Left lung (tissue), 10 donors: ENCODE results near the gene SETD1B. TPM values are rescaled to one million over a fixed set of nuclear protein-coding genes. Genes with fewer than 3 reads are reported as not detected.

ENCODE experiments used
- ATAC-seq: fragments of 200-7000 bp; cut with Tn5 transposase; one replicate; pipeline ENCODE4 v1.9.1; 2020; ENCODE audit warnings: moderate library complexity
- DNase-seq, 4 donors: peaks; one replicate each; pipeline ENCODE4 v3.0.0-alpha.2; 2013 to 2020
- H3K27ac ChIP-seq, 2 donors: fragments of 200-600 bp; sonication (generic) in 1 of 2; one replicate each; pipeline versions ENCODE4 v1.5.0 to v1.8.0; 2020 to 2021
- H3K27me3 ChIP-seq, 2 donors: fragments of 200-600 bp; sonication (generic) in 1 of 2; one replicate each; pipeline versions ENCODE4 v1.5.0 to v1.8.0; 2020 to 2021
- H3K36me3 ChIP-seq, 2 donors: fragments of 200-600 bp; sonication (generic) in 1 of 2; one replicate each; pipeline versions ENCODE4 v1.5.0 to v1.8.0; 2020 to 2021
- H3K4me1 ChIP-seq, 2 donors: fragments of 200-600 bp; one replicate each; pipeline ENCODE4 v1.8.0; 2021
- H3K4me3 ChIP-seq, 2 donors: fragments of 200-600 bp; sonication (generic) in 1 of 2; one replicate each; pipeline versions ENCODE4 v1.5.0 to v1.8.0; 2020 to 2021; ENCODE audit warnings: mild to moderate bottlenecking in 1 of 2
- H3K9me3 ChIP-seq, 2 donors: fragments of 200-600 bp; sonication (generic) in 1 of 2; one replicate each; pipeline versions ENCODE4 v1.5.0 to v1.8.0; 2020 to 2021
- intact Hi-C, 2 donors: fragments of 100-400 bp; cut with DNase I; formaldehyde crosslinking; loops; one replicate each; pipeline versions ENCODE4 v1.11.2 to v1.14.2; 2022
- polyA plus RNA-seq, 6 donors: library from polyadenylated mRNA; unstranded; fragments of 120-200 nt; gene quantifications; one replicate each; pipeline ENCODE4 v1.2.1, GENCODE V29; 2013; ENCODE audit not compliant: insufficient read length in 6 of 6
- total RNA-seq, 2 donors: library from RNA; stranded (reverse); fragmentation: NEBNext Ultra II Directional; extraction: Animal tissue kit (Norgen Biotek cat#: 25700); gene quantifications; one replicate each; pipeline ENCODE4 v1.2.1, GENCODE V29; 2021
- TF ChIP-seq, protein P1 (sequence below), 2 donors: fragments of 200-600 bp; sonication (generic) in 1 of 2; IDR thresholded peaks; one replicate each; pipeline versions ENCODE4 v1.5.0 to v1.8.0; 2021; ENCODE audit warnings: antibody characterized with exemption in 2 of 2
- donor health status: DM: no; HTN: yes; CAD: no.
- donor health status: DM: no; HTN: no; CAD: no.

Gene SETD1B
- total and polyA plus RNA-seq, 8 donors: 12.1 to 23.4 (median 16.0) TPM

DNA sequence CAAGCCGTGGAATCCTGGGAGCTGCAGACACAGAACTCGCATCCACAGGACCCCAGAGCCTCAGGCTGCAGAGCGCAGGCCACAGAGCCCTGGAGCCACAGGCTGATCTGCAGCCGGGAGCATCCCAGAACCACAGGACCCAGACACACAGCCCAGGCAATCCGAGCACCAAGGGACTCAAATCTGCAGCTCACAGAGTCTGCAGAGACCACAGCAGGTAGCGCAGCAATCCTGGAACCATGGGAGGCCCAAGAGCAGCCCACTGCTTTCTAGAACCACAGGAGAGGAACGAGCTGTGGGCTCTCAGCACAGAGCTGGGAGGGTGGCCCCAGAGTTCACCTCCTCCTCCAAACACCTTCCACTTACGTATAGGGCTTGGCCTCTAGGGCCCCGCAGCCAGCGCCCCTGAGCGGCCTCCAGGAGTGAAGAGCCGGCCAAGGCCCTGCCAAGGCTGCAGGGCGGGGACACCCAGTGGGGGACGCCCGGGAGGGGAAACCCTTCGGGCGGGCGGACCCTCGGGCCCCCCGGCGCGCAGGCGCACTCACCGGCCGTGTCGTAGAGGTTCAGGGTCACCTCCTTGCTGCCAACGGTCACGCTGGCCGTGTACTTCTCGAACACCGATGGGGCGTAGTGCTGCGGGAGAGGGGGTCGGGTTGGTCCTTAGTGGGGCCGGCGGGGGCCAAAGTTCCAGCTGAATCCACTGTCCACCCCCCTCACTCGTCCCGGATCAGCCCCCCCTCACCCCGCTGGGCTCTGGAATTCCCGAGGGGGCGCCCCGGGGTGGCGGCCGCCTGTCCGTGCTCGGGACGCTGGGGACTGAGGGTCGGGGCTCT lies 11.0 kb upstream of the SETD1B start:
- H3K27me3 ChIP-seq: no peaks in the 10 kb centered on the region
- intact Hi-C loops: loop anchor here in 1 of 2 donors (10.0 kb wide), 1 partner anchor 92 kb away; the partner anchor contains the start of gene PSMD9
- H3K36me3 ChIP-seq: peaks cover 0 to 16% of the 10 kb centered on the region in 2 donors
- peak overlapping the region; percentile 46 to 69 for H3K4me3 ChIP-seq
- peak overlapping the region; percentile 82 to 100 for H3K27ac ChIP-seq
- peak in 3 of 4 donors; percentile 67 to 89 (median 76) for DNase-seq
- ATAC-seq: peak; percentile 35
- TF ChIP-seq, protein P1, sequence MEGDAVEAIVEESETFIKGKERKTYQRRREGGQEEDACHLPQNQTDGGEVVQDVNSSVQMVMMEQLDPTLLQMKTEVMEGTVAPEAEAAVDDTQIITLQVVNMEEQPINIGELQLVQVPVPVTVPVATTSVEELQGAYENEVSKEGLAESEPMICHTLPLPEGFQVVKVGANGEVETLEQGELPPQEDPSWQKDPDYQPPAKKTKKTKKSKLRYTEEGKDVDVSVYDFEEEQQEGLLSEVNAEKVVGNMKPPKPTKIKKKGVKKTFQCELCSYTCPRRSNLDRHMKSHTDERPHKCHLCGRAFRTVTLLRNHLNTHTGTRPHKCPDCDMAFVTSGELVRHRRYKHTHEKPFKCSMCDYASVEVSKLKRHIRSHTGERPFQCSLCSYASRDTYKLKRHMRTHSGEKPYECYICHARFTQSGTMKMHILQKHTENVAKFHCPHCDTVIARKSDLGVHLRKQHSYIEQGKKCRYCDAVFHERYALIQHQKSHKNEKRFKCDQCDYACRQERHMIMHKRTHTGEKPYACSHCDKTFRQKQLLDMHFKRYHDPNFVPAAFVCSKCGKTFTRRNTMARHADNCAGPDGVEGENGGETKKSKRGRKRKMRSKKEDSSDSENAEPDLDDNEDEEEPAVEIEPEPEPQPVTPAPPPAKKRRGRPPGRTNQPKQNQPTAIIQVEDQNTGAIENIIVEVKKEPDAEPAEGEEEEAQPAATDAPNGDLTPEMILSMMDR (IDR thresholded peaks at IDR 0.05): no peak
- H3K9me3 ChIP-seq: no peaks in the 10 kb centered on the region
- peaks cover 32 to 99% of the 10 kb centered on the region in 2 donors for H3K4me1 ChIP-seq

DNA sequence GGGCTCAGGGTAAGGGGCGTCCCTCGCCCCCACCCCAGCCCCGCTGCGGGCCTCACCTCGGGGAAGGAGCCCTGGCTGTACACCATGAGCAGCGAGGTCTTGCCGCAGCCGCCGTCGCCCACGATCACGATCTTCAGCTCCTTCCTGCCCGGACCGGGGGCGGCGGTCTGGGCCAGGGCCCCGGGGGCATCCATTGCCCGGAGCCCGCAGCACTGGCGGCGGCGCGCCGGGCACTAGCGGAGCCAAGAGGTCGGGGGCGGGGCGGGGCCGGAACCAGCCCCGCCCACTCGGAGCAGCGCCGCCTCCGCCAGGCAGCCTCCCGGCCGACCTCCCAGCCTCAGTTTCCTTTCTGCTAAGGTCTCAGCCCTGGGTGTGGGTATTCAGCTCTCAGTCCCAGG lies 10.4 kb upstream of the SETD1B start, which contains the start of gene RHOF:
Gene RHOF (minus strand): TSS at position 249 of the 398 bp plus-strand sequence. CDS start 55 bp downstream, at position 194.
- TF ChIP-seq, protein P1 (IDR thresholded peaks at IDR 0.05): no peak
- Histone ChIP-seq H3K36me3 (peaks cover 0 to 22% of the 10 kb centered on the region in 2 donors), H3K9me3 (no peaks in the 10 kb centered on the region), H3K4me3 (peak within 1 kb of the TSS; percentile 46 to 69), H3K27ac (peak within 1 kb of the TSS; percentile 82 to 100), H3K27me3 (no peaks in the 10 kb centered on the region), H3K4me1 (peaks cover 38 to 99% of the 10 kb centered on the region in 2 donors)
- intact Hi-C loops: loop anchor here in 1 of 2 donors (10.0 kb wide), 1 partner anchor 91 kb away; the partner anchor contains the start of gene PSMD9
- peak in 2 of 4 donors; percentile 75 to 94 for DNase-seq
- ATAC-seq: peak; percentile 64

DNA sequence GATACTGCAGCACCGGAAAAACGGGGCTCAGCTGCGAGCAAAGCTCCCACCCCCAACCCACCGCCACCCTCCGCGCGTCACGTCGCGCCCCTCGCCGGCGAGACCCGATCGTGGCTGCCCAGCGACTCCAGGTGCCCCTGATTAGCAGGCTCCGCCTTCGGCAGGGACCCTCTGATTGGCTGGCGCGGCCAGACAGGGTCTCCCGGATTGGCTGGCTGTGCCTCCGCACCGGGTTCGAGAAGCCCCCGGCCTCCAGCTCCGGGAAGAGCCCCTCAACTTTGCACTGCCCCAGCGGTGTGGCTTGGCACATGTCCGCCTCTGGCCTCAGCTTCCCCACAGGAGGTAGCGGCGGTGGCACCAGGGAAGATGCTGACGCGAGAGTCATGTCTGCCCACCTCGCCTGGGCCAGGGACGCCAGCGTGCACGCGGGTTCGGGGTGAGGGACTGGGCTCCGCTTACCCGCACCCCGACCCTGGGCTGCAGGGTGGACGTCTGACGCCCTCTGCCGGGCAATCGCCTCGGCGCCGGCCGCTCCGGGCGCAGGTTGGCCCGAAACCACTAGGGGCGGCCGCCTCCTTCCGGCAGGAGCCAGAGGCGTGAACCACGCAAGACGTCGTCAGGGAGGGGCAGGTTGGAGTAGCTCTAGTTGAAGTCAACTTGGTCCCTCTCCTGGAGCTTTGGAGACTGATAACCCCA lies 9.8 kb upstream of the SETD1B start:
- peak; percentile 82 for ATAC-seq
- Histone ChIP-seq H3K9me3 (no peaks in the 10 kb centered on the region), H3K36me3 (peaks cover 0 to 28% of the 10 kb centered on the region in 2 donors), H3K4me1 (peaks cover 40 to 99% of the 10 kb centered on the region in 2 donors), H3K27me3 (no peaks in the 10 kb centered on the region), H3K4me3 (peak overlapping the region; percentile 46 to 69), H3K27ac (peak overlapping the region; percentile 82 to 100)
- TF ChIP-seq, protein P1 (IDR thresholded peaks at IDR 0.05): peak; percentile 99 to 100
- intact Hi-C loops: loop anchor here in 1 of 2 donors (10.0 kb wide), 1 partner anchor 91 kb away; the partner anchor contains the start of gene PSMD9
- DNase-seq: peak; percentile 87 to 99 (median 94)

DNA sequence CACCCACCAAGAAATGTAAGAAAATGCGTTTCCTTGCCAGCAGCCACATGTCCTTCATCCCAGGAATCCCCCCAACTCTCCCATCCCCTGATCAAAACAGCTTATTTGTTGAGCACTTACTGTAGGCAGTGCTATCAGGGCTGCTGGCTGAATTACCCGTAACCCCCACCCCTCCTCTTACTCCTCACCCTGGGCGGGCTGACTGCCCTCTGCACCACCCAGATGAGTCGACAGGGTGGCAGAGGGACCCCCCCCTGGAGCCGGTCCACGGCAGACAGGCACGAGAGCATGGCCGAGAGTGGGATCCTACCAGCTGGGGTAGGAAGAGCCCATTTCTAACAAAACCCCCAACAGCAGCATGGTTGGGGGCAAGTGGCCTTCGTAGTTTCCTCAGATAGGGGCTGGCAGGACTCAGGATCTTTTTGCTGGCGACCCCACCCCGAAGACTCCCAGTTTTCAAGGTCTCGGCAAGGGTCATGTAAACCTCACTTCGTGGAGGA lies 9.2 kb upstream of the SETD1B start:
- H3K36me3 ChIP-seq: peaks cover 0 to 28% of the 10 kb centered on the region in 2 donors
- TF ChIP-seq, protein P1 (IDR thresholded peaks at IDR 0.05): no peak
- no peaks in the 10 kb centered on the region for H3K9me3 ChIP-seq
- no peaks in the 10 kb centered on the region for H3K27me3 ChIP-seq
- H3K4me3 ChIP-seq: peak overlapping the region in 1 of 2 donors; percentile 69
- H3K27ac ChIP-seq: peak overlapping the region; percentile 82 to 100
- H3K4me1 ChIP-seq: peaks cover 45 to 98% of the 10 kb centered on the region in 2 donors
- DNase-seq: peak in 2 of 4 donors; percentile 64 to 81
- intact Hi-C loops: loop anchor here in 1 of 2 donors (10.0 kb wide), 1 partner anchor 90 kb away; the partner anchor contains the start of gene PSMD9
- peak; percentile 4 for ATAC-seq
